ENCODE data around the gene TCF4.

Gene TCF4

GRCh38 chr18:55500316-55501086 lies 87.5 kb downstream of the TCF4 start:
- no peak overlapping the region for H3K27ac ChIP-seq (replicated peaks)
- DNase-seq (ENCODE audit: low read depth in 1 of 2, low spot score in 1 of 2) = no peak
- no peak overlapping the region for H3K4me3 ChIP-seq (replicated peaks; ENCODE audit: insufficient read depth, low read length)

DNA sequence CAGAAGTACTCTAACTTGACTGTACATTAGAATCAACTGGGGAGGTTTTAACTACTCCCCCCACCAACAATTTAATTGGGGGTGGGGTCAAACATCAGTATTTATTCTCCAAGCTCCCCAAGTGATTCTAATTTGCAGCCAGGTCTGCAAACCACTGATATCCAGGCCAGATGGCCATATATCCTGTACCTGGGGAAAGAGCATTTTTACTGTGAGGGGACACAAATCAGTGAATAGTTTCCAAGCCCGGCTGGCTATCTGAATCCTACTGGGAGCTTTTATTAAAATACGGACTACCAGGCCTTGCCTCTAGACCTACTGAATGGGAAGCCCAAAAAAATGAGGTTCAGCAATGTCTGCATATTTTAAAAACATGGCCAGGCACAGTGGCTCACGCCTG lies 88.5 kb downstream of the TCF4 start:
- H3K4me3 ChIP-seq (replicated peaks; ENCODE audit: insufficient read depth, low read length) = no peak overlapping the region
- no peak overlapping the region for H3K27ac ChIP-seq (replicated peaks)
- DNase-seq (ENCODE audit: low read depth in 1 of 2, low spot score in 1 of 2) = no peak
- H3K27me3 ChIP-seq (ENCODE audit: insufficient read depth, poor library complexity, severe bottlenecking) = no peaks in the 10 kb centered on the region
- TF ChIP-seq, protein P1, sequence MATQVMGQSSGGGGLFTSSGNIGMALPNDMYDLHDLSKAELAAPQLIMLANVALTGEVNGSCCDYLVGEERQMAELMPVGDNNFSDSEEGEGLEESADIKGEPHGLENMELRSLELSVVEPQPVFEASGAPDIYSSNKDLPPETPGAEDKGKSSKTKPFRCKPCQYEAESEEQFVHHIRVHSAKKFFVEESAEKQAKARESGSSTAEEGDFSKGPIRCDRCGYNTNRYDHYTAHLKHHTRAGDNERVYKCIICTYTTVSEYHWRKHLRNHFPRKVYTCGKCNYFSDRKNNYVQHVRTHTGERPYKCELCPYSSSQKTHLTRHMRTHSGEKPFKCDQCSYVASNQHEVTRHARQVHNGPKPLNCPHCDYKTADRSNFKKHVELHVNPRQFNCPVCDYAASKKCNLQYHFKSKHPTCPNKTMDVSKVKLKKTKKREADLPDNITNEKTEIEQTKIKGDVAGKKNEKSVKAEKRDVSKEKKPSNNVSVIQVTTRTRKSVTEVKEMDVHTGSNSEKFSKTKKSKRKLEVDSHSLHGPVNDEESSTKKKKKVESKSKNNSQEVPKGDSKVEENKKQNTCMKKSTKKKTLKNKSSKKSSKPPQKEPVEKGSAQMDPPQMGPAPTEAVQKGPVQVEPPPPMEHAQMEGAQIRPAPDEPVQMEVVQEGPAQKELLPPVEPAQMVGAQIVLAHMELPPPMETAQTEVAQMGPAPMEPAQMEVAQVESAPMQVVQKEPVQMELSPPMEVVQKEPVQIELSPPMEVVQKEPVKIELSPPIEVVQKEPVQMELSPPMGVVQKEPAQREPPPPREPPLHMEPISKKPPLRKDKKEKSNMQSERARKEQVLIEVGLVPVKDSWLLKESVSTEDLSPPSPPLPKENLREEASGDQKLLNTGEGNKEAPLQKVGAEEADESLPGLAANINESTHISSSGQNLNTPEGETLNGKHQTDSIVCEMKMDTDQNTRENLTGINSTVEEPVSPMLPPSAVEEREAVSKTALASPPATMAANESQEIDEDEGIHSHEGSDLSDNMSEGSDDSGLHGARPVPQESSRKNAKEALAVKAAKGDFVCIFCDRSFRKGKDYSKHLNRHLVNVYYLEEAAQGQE (IDR thresholded peaks at IDR 0.05; ENCODE audit: insufficient replicate concordance, low read depth) = no peak
- TF ChIP-seq POLR2AphosphoS5 (IDR thresholded peaks at IDR 0.05; ENCODE audit: low read depth) = no peak
- TF ChIP-seq, protein P2, sequence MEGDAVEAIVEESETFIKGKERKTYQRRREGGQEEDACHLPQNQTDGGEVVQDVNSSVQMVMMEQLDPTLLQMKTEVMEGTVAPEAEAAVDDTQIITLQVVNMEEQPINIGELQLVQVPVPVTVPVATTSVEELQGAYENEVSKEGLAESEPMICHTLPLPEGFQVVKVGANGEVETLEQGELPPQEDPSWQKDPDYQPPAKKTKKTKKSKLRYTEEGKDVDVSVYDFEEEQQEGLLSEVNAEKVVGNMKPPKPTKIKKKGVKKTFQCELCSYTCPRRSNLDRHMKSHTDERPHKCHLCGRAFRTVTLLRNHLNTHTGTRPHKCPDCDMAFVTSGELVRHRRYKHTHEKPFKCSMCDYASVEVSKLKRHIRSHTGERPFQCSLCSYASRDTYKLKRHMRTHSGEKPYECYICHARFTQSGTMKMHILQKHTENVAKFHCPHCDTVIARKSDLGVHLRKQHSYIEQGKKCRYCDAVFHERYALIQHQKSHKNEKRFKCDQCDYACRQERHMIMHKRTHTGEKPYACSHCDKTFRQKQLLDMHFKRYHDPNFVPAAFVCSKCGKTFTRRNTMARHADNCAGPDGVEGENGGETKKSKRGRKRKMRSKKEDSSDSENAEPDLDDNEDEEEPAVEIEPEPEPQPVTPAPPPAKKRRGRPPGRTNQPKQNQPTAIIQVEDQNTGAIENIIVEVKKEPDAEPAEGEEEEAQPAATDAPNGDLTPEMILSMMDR (IDR thresholded peaks at IDR 0.05; ENCODE audit: insufficient read depth, low read length) = no peak
- TF ChIP-seq SPI1 (IDR thresholded peaks at IDR 0.05; ENCODE audit: borderline replicate concordance, low read depth) = no peak
- no peak for TF ChIP-seq GABPA (IDR thresholded peaks at IDR 0.05; ENCODE audit: low read depth)

More at GRCh38 chr18:55500316-55501086, 87.5 kb downstream of the TCF4 start:
- H3K27me3 ChIP-seq (ENCODE audit: insufficient read depth, poor library complexity, severe bottlenecking) = no peaks in the 10 kb centered on the region
- TF ChIP-seq POLR2AphosphoS5 (IDR thresholded peaks at IDR 0.05; ENCODE audit: low read depth) (no peak), GABPA (IDR thresholded peaks at IDR 0.05; ENCODE audit: low read depth) (no peak), SPI1 (IDR thresholded peaks at IDR 0.05; ENCODE audit: borderline replicate concordance, low read depth) (no peak)
- TF ChIP-seq, protein P1 (IDR thresholded peaks at IDR 0.05; ENCODE audit: insufficient replicate concordance, low read depth) = no peak
- TF ChIP-seq, protein P2 (IDR thresholded peaks at IDR 0.05; ENCODE audit: insufficient read depth, low read length) = no peak

DNA sequence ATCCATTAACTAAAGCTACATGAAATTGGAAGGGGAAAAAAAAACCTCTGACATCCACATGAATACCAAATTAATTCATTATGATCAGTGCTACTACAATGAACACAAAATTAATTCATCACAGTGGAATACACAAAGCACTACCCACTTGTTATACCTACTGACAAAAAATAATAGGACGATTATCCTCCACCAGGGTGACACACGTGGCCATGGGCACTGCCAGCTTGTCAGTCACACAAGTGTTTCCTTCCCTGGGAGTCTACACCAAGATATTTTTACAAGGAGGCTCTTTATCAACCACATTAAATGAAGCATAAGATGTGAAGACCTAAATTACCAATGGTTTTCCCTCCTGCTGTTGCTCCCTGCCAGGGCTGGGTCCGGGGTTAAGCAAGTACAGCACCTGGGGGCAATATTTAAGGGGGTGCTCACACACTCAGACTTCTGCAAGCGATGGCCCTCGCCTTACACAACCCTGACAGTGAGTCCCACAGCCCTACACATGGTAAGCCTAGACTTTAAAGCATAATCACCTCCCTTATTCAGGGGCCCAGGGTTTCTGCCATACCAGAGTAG lies 90.1 kb downstream of the TCF4 start:
- TF ChIP-seq, protein P2 (IDR thresholded peaks at IDR 0.05; ENCODE audit: insufficient read depth, low read length) = no peak
- TF ChIP-seq POLR2AphosphoS5 (IDR thresholded peaks at IDR 0.05; ENCODE audit: low read depth) (no peak), SPI1 (IDR thresholded peaks at IDR 0.05; ENCODE audit: borderline replicate concordance, low read depth) (no peak), GABPA (IDR thresholded peaks at IDR 0.05; ENCODE audit: low read depth) (no peak)
- TF ChIP-seq, protein P1 (IDR thresholded peaks at IDR 0.05; ENCODE audit: insufficient replicate concordance, low read depth) = no peak
- H3K4me3 ChIP-seq (replicated peaks; ENCODE audit: insufficient read depth, low read length) = no peak overlapping the region
- no peak overlapping the region for H3K27ac ChIP-seq (replicated peaks)
- no peaks in the 10 kb centered on the region for H3K27me3 ChIP-seq (ENCODE audit: insufficient read depth, poor library complexity, severe bottlenecking)
- DNase-seq (ENCODE audit: low read depth in 1 of 2, low spot score in 1 of 2) = no peak

Measured in HL-60 (cell line).